HAP-1 (cell line): ENCODE data around the gene CAB39L.

Experiments used
- DNase-seq, 2 experiments: peaks; one replicate each; pipeline ENCODE4 v3.0.0-alpha.2; 2016 to 2020; ENCODE audit warnings: low spot score in 2 of 2
- H3K27me3 ChIP-seq: fragments of 250-450 bp; sonication (Bioruptor Pico); 2 replicates; pipeline ENCODE4 v1.5.1; 2020; ENCODE audit warnings: low read depth, mild to moderate bottlenecking, moderate library complexity
- H3K36me3 ChIP-seq: fragments of 250-450 bp; sonication (Bioruptor Pico); replicated peaks from 2 replicates; pipeline ENCODE4 v1.5.1; 2020; ENCODE audit warnings: mild to moderate bottlenecking
- H3K4me1 ChIP-seq: fragments of 250-450 bp; sonication (Bioruptor Pico); 2 replicates; pipeline ENCODE4 v1.5.1; 2020; ENCODE audit warnings: mild to moderate bottlenecking
- H3K4me3 ChIP-seq: fragments of 250-450 bp; sonication (Bioruptor Pico); 2 replicates; pipeline ENCODE4 v1.5.1; 2020; ENCODE audit warnings: mild to moderate bottlenecking, moderate library complexity
- H3K9me3 ChIP-seq: fragments of 250-450 bp; sonication (Bioruptor Pico); 2 replicates; pipeline ENCODE4 v1.5.1; 2020; ENCODE audit warnings: mild to moderate bottlenecking, moderate library complexity
- in situ Hi-C: fragments of 300-500 bp; cut with MboI; formaldehyde crosslinking; loops from 3 replicates; pipeline ENCODE4 v1.14.3; 2020; ENCODE audit warnings: low sequenced_read_pairs, inconsistent platforms, mixed read lengths

Gene CAB39L

GRCh38 chr13:49403996-49404702, 39.7 kb downstream of the CAB39L start:
- no peak overlapping the region for H3K4me3 ChIP-seq
- DNase-seq, result no peak
- H3K9me3 ChIP-seq, result no peaks in the 10 kb centered on the region
- H3K4me1 ChIP-seq, result no peaks in the 10 kb centered on the region
- H3K36me3 ChIP-seq, result no peaks in the 10 kb centered on the region
- no peaks in the 10 kb centered on the region for H3K27me3 ChIP-seq
- in situ Hi-C loops, result no loop called here

- no peak overlapping the region for H3K4me3 ChIP-seq
Observed at GRCh38 chr13:49400755-49401659, 42.9 kb downstream of the CAB39L start.

GRCh38 chr13:49399801-49400472, 43.9 kb downstream of the CAB39L start:
- Histone ChIP-seq H3K4me1 (no peaks in the 10 kb centered on the region; the same call in 1 of the 2 replicates), H3K36me3 (no peaks in the 10 kb centered on the region), H3K9me3 (no peaks in the 10 kb centered on the region), H3K4me3 (no peak overlapping the region), H3K27me3 (0 out of 2 replicates have a peak, but pooled peaks cover 2% of the 10 kb centered on the region)
- in situ Hi-C loops, result no loop called here
- DNase-seq, result no peak

More at GRCh38 chr13:49400755-49401659, 42.9 kb downstream of the CAB39L start:
- no peaks in the 10 kb centered on the region; the same call in 1 of the 2 replicates for H3K4me1 ChIP-seq
- H3K27me3 ChIP-seq, result 0 out of 2 replicates have a peak, but pooled peaks cover 2% of the 10 kb centered on the region
- H3K9me3 ChIP-seq, result no peaks in the 10 kb centered on the region
- H3K36me3 ChIP-seq, result no peaks in the 10 kb centered on the region
- no peak for DNase-seq
- in situ Hi-C loops, result no loop called here

GRCh38 chr13:49395878-49396380, 47.9 kb downstream of the CAB39L start:
- Histone ChIP-seq H3K4me3 (no peak overlapping the region), H3K27me3 (peaks cover 2% of the 10 kb centered on the region; the same call in 1 of the 2 replicates), H3K36me3 (no peaks in the 10 kb centered on the region), H3K9me3 (no peaks in the 10 kb centered on the region), H3K4me1 (no peaks in the 10 kb centered on the region; the same call in 1 of the 2 replicates)
- in situ Hi-C loops, result no loop called here
- no peak for DNase-seq

GRCh38 chr13:49395451-49395865, 48.4 kb downstream of the CAB39L start:
- in situ Hi-C loops, result no loop called here
- Histone ChIP-seq H3K27me3 (peaks cover 2% of the 10 kb centered on the region; the same call in 1 of the 2 replicates), H3K4me1 (no peaks in the 10 kb centered on the region; the same call in 1 of the 2 replicates), H3K36me3 (no peaks in the 10 kb centered on the region), H3K4me3 (no peak overlapping the region), H3K9me3 (no peaks in the 10 kb centered on the region)
- DNase-seq, result no peak

- DNase-seq, result no peak
- Histone ChIP-seq H3K36me3 (no peaks in the 10 kb centered on the region), H3K9me3 (no peaks in the 10 kb centered on the region), H3K27me3 (no peaks in the 10 kb centered on the region; the same call in 1 of the 2 replicates), H3K4me1 (peaks cover 8% of the 10 kb centered on the region; the same call in 1 of the 2 replicates), H3K4me3 (no peak overlapping the region)
- in situ Hi-C loops, result no loop called here
Observed at GRCh38 chr13:49388091-49388635, 55.7 kb downstream of the CAB39L start.

GRCh38 chr13:49386664-49387063, 57.2 kb downstream of the CAB39L start:
- Histone ChIP-seq H3K4me1 (peaks cover 8% of the 10 kb centered on the region; the same call in 1 of the 2 replicates), H3K36me3 (no peaks in the 10 kb centered on the region), H3K4me3 (no peak overlapping the region), H3K9me3 (no peaks in the 10 kb centered on the region), H3K27me3 (no peaks in the 10 kb centered on the region; the same call in 1 of the 2 replicates)
- in situ Hi-C loops, result no loop called here
- DNase-seq, result no peak

- H3K27me3 ChIP-seq, result no peaks in the 10 kb centered on the region
- H3K9me3 ChIP-seq, result no peaks in the 10 kb centered on the region
- no peaks in the 10 kb centered on the region for H3K4me1 ChIP-seq
- no peaks in the 10 kb centered on the region for H3K36me3 ChIP-seq
- in situ Hi-C loops, result no loop called here
- no peak overlapping the region for H3K4me3 ChIP-seq
- no peak for DNase-seq
Observed at GRCh38 chr13:49376121-49376520, 67.7 kb downstream of the CAB39L start.

- DNase-seq, result no peak
Observed at GRCh38 chr13:49374585-49375290, 69.1 kb downstream of the CAB39L start.

GRCh38 chr13:49373716-49374115, 70.1 kb downstream of the CAB39L start:
- in situ Hi-C loops, result no loop called here
- Histone ChIP-seq H3K36me3 (no peaks in the 10 kb centered on the region), H3K9me3 (no peaks in the 10 kb centered on the region), H3K27me3 (no peaks in the 10 kb centered on the region), H3K4me1 (no peaks in the 10 kb centered on the region), H3K4me3 (no peak overlapping the region)
- no peak for DNase-seq

More at GRCh38 chr13:49374585-49375290, 69.1 kb downstream of the CAB39L start:
- Histone ChIP-seq H3K27me3 (no peaks in the 10 kb centered on the region), H3K36me3 (no peaks in the 10 kb centered on the region), H3K4me3 (no peak overlapping the region), H3K9me3 (no peaks in the 10 kb centered on the region), H3K4me1 (no peaks in the 10 kb centered on the region)
- in situ Hi-C loops, result no loop called here

- no peaks in the 10 kb centered on the region for H3K36me3 ChIP-seq
- H3K4me3 ChIP-seq, result no peak overlapping the region
- H3K27me3 ChIP-seq, result no peaks in the 10 kb centered on the region
- DNase-seq, result no peak
- in situ Hi-C loops, result no loop called here
- H3K4me1 ChIP-seq, result peaks cover 7% of the 10 kb centered on the region
- H3K9me3 ChIP-seq, result no peaks in the 10 kb centered on the region
Observed at GRCh38 chr13:49371943-49372613, 71.8 kb downstream of the CAB39L start.

- H3K4me3 ChIP-seq, result no peak overlapping the region
- H3K27me3 ChIP-seq, result no peaks in the 10 kb centered on the region
- no peaks in the 10 kb centered on the region for H3K9me3 ChIP-seq
- H3K4me1 ChIP-seq, result peaks cover 7% of the 10 kb centered on the region
- DNase-seq, result no peak
- H3K36me3 ChIP-seq, result no peaks in the 10 kb centered on the region
- in situ Hi-C loops, result no loop called here
Observed at GRCh38 chr13:49370371-49370770, 73.5 kb downstream of the CAB39L start.
